GM12878 (cell line): ENCODE results near the gene CUL1. TPM values are rescaled to one million over a fixed set of nuclear protein-coding genes. Genes with fewer than 3 reads are reported as not detected.

Source experiments
- ATAC-seq: fragments of 200-7000 bp; cut with Tn5 transposase; 3 replicates; pipeline ENCODE4 v1.9.1; 2020; ENCODE audit warnings: mild to moderate bottlenecking, moderate library complexity
- Bru-seq: library from RNA; stranded (reverse); fragments of 400-500 nt; gene quantifications from one replicate; lab custom pipeline; 2021; lab: Mats Ljungman, UMichigan
- BruChase-seq, 2 experiments: library from RNA; stranded (reverse); fragments of 400-500 nt; gene quantifications; one replicate each; lab custom pipeline; 2021; lab: Mats Ljungman, UMichigan
- BruUV-seq: library from RNA; stranded (reverse); fragments of 400-500 nt; replicated peaks from 2 replicates; lab custom pipeline; 2021; lab: Mats Ljungman, UMichigan
- CTCF ChIA-PET: fragments of 300-600 bp; sonication (Branson Sonifier 250); formaldehyde crosslinking; extraction: SDS; loops from one replicate; lab custom pipeline; 2021; ENCODE audit warnings: inconsistent platforms; lab: Yijun Ruan, JAX
- POLR2A ChIA-PET: fragments of 350-600 bp; formaldehyde crosslinking; extraction: SDS; loops from one replicate; lab custom pipeline; 2021; ENCODE audit warnings: inconsistent platforms; lab: Charles Lee
- RAD21 ChIA-PET: fragments of 300-600 bp; sonication (Branson Sonifier 250); formaldehyde crosslinking; loops from one replicate; lab custom pipeline; 2023; ENCODE audit warnings: antibody characterized with exemption; ENCODE audit not compliant: unreplicated experiment; lab: Charles Lee
- SMC1A ChIA-PET: fragments of 300-600 bp; sonication (Branson Sonifier 250); formaldehyde crosslinking; loops from one replicate; lab custom pipeline; 2023; ENCODE audit not compliant: unreplicated experiment, uncharacterized antibody; lab: Charles Lee
- DNase-seq: peaks from one replicate; pipeline ENCODE4 v3.0.0-alpha.2; 2011; ENCODE audit warnings: low read depth, low spot score
- FAIRE-seq: peaks from 3 replicates; lab custom pipeline; 2011; peaks lifted over from hg19 to GRCh38; lab: Jason Lieb, UNC
- H2AFZ ChIP-seq: 2 replicates; pipeline ENCODE4 v1.6.0; 2011; ENCODE audit warnings: low read depth, low read length, control low read depth; ENCODE audit not compliant: control insufficient read depth
- H3K27ac ChIP-seq: 2 replicates; pipeline ENCODE4 v1.5.1; 2011; ENCODE audit warnings: control low read depth; ENCODE audit not compliant: control insufficient read depth, insufficient read depth
- H3K27me3 ChIP-seq, 2 experiments: replicated peaks in 1 of 2; 2 replicates each; pipeline versions ENCODE4 v1.6.0 to v1.6.1; 2011; ENCODE audit warnings: low read length in 1 of 2; ENCODE audit not compliant: control insufficient read depth in 2 of 2, insufficient read depth in 2 of 2
- H3K36me3 ChIP-seq, 2 experiments: 2 replicates each; pipeline ENCODE4 v1.5.1; 2011; ENCODE audit warnings: low read length in 1 of 2; ENCODE audit not compliant: control insufficient read depth in 2 of 2, insufficient read depth in 2 of 2
- H3K4me1 ChIP-seq: 2 replicates; pipeline ENCODE4 v1.6.1; 2011; ENCODE audit warnings: mild to moderate bottlenecking, low read length, moderate library complexity, mixed read lengths; ENCODE audit not compliant: control insufficient read depth, insufficient read depth
- H3K4me2 ChIP-seq: 2 replicates; pipeline ENCODE4 v1.6.0; 2011; ENCODE audit warnings: control low read depth; ENCODE audit not compliant: control insufficient read depth, insufficient read depth
- H3K4me3 ChIP-seq: fragments of 200-600 bp; sonication (generic); 2 replicates; pipeline ENCODE4 v1.5.1; 2016
- H3K79me2 ChIP-seq: 2 replicates; pipeline ENCODE4 v1.6.0; 2011; ENCODE audit warnings: low read length; ENCODE audit not compliant: control insufficient read depth, insufficient read depth
- H3K9ac ChIP-seq: 2 replicates; pipeline ENCODE4 v1.8.0; 2011; ENCODE audit warnings: low read length, control low read depth, mixed read lengths; ENCODE audit not compliant: control insufficient read depth, insufficient read depth
- H3K9me3 ChIP-seq: replicated peaks from 3 replicates; pipeline ENCODE4 v1.5.1; 2011; ENCODE audit warnings: mild to moderate bottlenecking, low read length; ENCODE audit not compliant: control insufficient read depth, insufficient read depth
- H4K20me1 ChIP-seq: 2 replicates; pipeline ENCODE4 v1.6.0; 2011; ENCODE audit not compliant: control insufficient read depth, insufficient read depth
- ASH2L ChIP-seq: fragments of 300-600, 200-600 bp; sonication (generic); IDR thresholded peaks from 2 replicates; pipeline ENCODE4 v1.6.1; 2017; ENCODE audit warnings: low read depth, mild to moderate bottlenecking, borderline replicate concordance
- CBX5 ChIP-seq: sonication (generic); IDR thresholded peaks from 2 replicates; pipeline ENCODE4 v1.6.1; 2016; ENCODE audit warnings: low read depth, moderate library complexity, mild to moderate bottlenecking, inconsistent platforms
- CREM ChIP-seq: IDR thresholded peaks from 2 replicates; pipeline ENCODE4 v1.6.1; 2014; ENCODE audit warnings: antibody characterized with exemption, low read depth
- FOXM1 ChIP-seq: IDR thresholded peaks from 2 replicates; pipeline ENCODE4 v1.6.1; 2012; ENCODE audit warnings: low read depth, mild to moderate bottlenecking, inconsistent platforms, low read length, moderate library complexity
- GATAD2B ChIP-seq: fragments of 450-650 bp; conservative IDR thresholded peaks from 2 replicates; pipeline ENCODE4 v1.6.1; 2017; ENCODE audit warnings: low read depth, mild to moderate bottlenecking, moderate library complexity
- LARP7 ChIP-seq: fragments of 450-650 bp; IDR thresholded peaks from 2 replicates; pipeline ENCODE4 v1.6.1; 2017; ENCODE audit warnings: mild to moderate bottlenecking
- POLR2A ChIP-seq: IDR thresholded peaks from 2 replicates; pipeline ENCODE4 v1.6.1; 2011; ENCODE audit warnings: low read depth, mild to moderate bottlenecking, low read length
- POU2F2 ChIP-seq: IDR thresholded peaks from 3 replicates; pipeline ENCODE4 v1.6.1; 2011; ENCODE audit warnings: low read depth, mild to moderate bottlenecking, low read length, borderline replicate concordance
- RFX5 ChIP-seq: IDR thresholded peaks from 2 replicates; pipeline ENCODE4 v1.6.1; 2011; ENCODE audit warnings: low read depth, low read length, improper control_type of control experiment
- SIN3A ChIP-seq: IDR thresholded peaks from 2 replicates; pipeline ENCODE4 v1.6.1; 2012; ENCODE audit warnings: low read depth, low read length, improper control_type of control experiment
- SKIL ChIP-seq: fragments of 450-650 bp; IDR thresholded peaks from 2 replicates; pipeline ENCODE4 v1.6.1; 2017; ENCODE audit warnings: mild to moderate bottlenecking, low read depth, inconsistent platforms; ENCODE audit not compliant: poor library complexity, severe bottlenecking
- SP1 ChIP-seq: IDR thresholded peaks from one replicate; pipeline ENCODE4 v1.6.1; 2011; ENCODE audit warnings: low read depth, low read length
- SREBF2 ChIP-seq: IDR thresholded peaks from 2 replicates; pipeline ENCODE4 v1.6.1; 2012; ENCODE audit warnings: mild to moderate bottlenecking, low read length
- YY1 ChIP-seq: IDR thresholded peaks from 2 replicates; pipeline ENCODE4 v1.6.1; 2011; ENCODE audit warnings: low read depth, mild to moderate bottlenecking, low read length
- WGBS: methylation state at CpG from one replicate; pipeline ENCODE4 v1.1.6; 2016; ENCODE audit warnings: low lambda C conversion rate; ENCODE audit not compliant: insufficient replicate concordance, insufficient coverage; ENCODE audit errors: missing lambda C conversion rate; 5-methylcytosine and 5-hydroxymethylcytosine counted together
- in situ Hi-C: fragments of 300-500 bp; cut with MboI; formaldehyde crosslinking; loops from 9 replicates; pipeline ENCODE4 v1.14.3; 2018; ENCODE audit warnings: mixed read lengths
- intact Hi-C: fragments of 100-400 bp; cut with micrococcal nuclease; formaldehyde crosslinking; loops from one replicate; pipeline ENCODE4 v1.14.2; 2022; ENCODE audit not compliant: unreplicated experiment
- long read RNA-seq, 2 experiments: library from polyadenylated mRNA; unstranded; transcript quantifications; one replicate each; pipeline ENCODE4 v2.0.0, GENCODE V29; 2019 to 2020
- polyA minus RNA-seq, 3 experiments: library from RNA; depleted of rRNA, polyadenylated mRNA; stranded (reverse); fragments of >200 nt; gene quantifications; 2 replicates each; pipeline ENCODE4 v1.2.3, GENCODE V29; 2011
- polyA plus RNA-seq, 11 experiments: library from polyadenylated mRNA; depleted of rRNA in 4 of 11; unstranded in 6 of 11; stranded (reverse) in 5 of 11; fragments of >200 nt; fragmentation: Nextera tagmentation in 4 of 11; fragmentation: Illumina TruSeq in 1 of 11; extraction: Ambion mirVana in 4 of 11; extraction: Trizol in 1 of 11; gene quantifications; 1 replicate in 1 of 11; 2 replicates in 10 of 11; pipeline versions ENCODE4 v1.2.1 to v1.2.3, GENCODE V29; 2011 to 2016; ENCODE audit warnings: inconsistent platforms in 2 of 11, missing spikeins in 2 of 11, low read depth in 1 of 11
- total RNA-seq, 4 experiments: library from RNA; depleted of rRNA in 3 of 4; stranded (reverse); fragments of >200 nt in 3 of 4; fragmentation: Illumina TruSeq in 1 of 4; extraction: Trizol in 1 of 4; gene quantifications; 2 replicates each; pipeline versions ENCODE4 v1.2.1 to v1.2.3, GENCODE V29; 2013 to 2021

CUL1 gene
- total RNA-seq (2013; cell fraction: nucleolus; rRNA removed), result 32.7 and 32.8 TPM in 2 replicates
- total RNA-seq (2014; rRNA removed) (35.0 and 36.9 TPM in 2 replicates), total RNA-seq (2014; rRNA removed; fragmentation: Illumina TruSeq; extraction: Trizol) (48.0 and 48.9 TPM in 2 replicates), total RNA-seq (2021) (39.7 and 40.7 TPM in 2 replicates), polyA plus RNA-seq (2011; rRNA removed) (51.4 and 60.4 TPM in 2 replicates), polyA plus RNA-seq (2014; fragmentation: Illumina TruSeq; extraction: Trizol) (50.2 and 55.1 TPM in 2 replicates), polyA plus RNA-seq (2014; fragmentation: Nextera tagmentation; extraction: Ambion mirVana) (10 to 100 TPM; 13.3 to 21.4 TPM), polyA plus RNA-seq (2014; rRNA removed) (38.4 and 42.9 TPM in 2 replicates), polyA plus RNA-seq (2016; fragmentation: Nextera tagmentation; extraction: Ambion mirVana) (10 to 100 TPM; 63.5 to 63.9 TPM), polyA minus RNA-seq (2011; rRNA and poly(A)+ RNA removed) (40.5 and 44.5 TPM in 2 replicates), Bru-seq, nascent RNA (percentile 88 among the genes with signal in this experiment), BruChase-seq, experiment 1, labeled RNA remaining after a 6-hour chase (percentile 80 among the genes with signal in this experiment), BruChase-seq, experiment 2, labeled RNA remaining after a 2-hour chase (percentile 82 among the genes with signal in this experiment)
- 23.8 TPM for polyA plus RNA-seq (2011; ENCODE audit: low read depth)
- polyA plus RNA-seq (2011; cell fraction: cytosol; rRNA removed), result 32.0 and 32.6 TPM in 2 replicates
- 30.0 and 33.4 TPM in 2 replicates for polyA plus RNA-seq (2011; cell fraction: nucleus; rRNA removed)
- 27.8 and 33.5 TPM in 2 replicates for polyA plus RNA-seq (2012)
- polyA minus RNA-seq (2011; cell fraction: cytosol; rRNA and poly(A)+ RNA removed), result 16.2 and 19.1 TPM in 2 replicates
- polyA minus RNA-seq (2011; cell fraction: nucleus; rRNA and poly(A)+ RNA removed), result 17.0 and 27.4 TPM in 2 replicates
- long read RNA-seq, experiment 1, transcript CUL1-201 (22 exons, 3,064 nt), result major isoform, 35 of 52 reads
- long read RNA-seq, experiment 1, partial matches to known transcripts, result 8 of 52 reads
- long read RNA-seq, experiment 1, other reads (novel, unspliced or antisense), result 6 of 52 reads
- long read RNA-seq, experiment 2, transcript CUL1-203 (22 exons, 3,054 nt), result minor isoform, 19 of 414 reads
- long read RNA-seq, experiment 2, transcript CUL1-201 (22 exons, 3,064 nt), result major isoform, 288 of 414 reads
- long read RNA-seq, experiment 2, partial matches to known transcripts, result 73 of 414 reads
- long read RNA-seq, experiment 2, other reads (novel, unspliced or antisense), result 33 of 414 reads

- Histone ChIP-seq H3K9ac (peak within 1 kb of the TSS; percentile 86), H3K79me2 (peaks cover 51% of the 10 kb centered on the region), H3K9me3 (no peaks in the 10 kb centered on the region), H3K4me2 (peak within 1 kb of the TSS; percentile 92), H3K27me3 (no peaks in the 10 kb centered on the region), H2AFZ (peak within 1 kb of the TSS; percentile 88), H3K36me3 (no peaks in the 10 kb centered on the region), H4K20me1 (peaks cover 4% of the 10 kb centered on the region; the same call in 1 of the 2 replicates), H3K27ac (peak within 1 kb of the TSS; percentile 79), H3K4me3 (peak within 1 kb of the TSS; percentile 94), H3K4me1 (peaks cover 9% of the 10 kb centered on the region)
- POLR2A ChIA-PET, result interaction anchor here (1.2 to 1.7 kb wide), 2 partner anchors 13 to 48 kb away, joined by 3 to 14 read pairs; no protein-coding TSS in a partner anchor
- no TSS peak for BruUV-seq
- intact Hi-C loops (no loop called here), in situ Hi-C loops (no loop called here)
- DNase-seq, result no peak
- 1% methylated on average over 32 of the region's 84 CpGs for WGBS
- RAD21 ChIA-PET, result interaction anchor here (0.6 to 1.4 kb wide), 5 partner anchors 10 to 429 kb away, joined by 3 to 4 read pairs (median 3); no protein-coding TSS in a partner anchor
- no peak for FAIRE-seq
- CTCF ChIA-PET, result interaction anchor here (0.9 to 1.4 kb wide), 2 partner anchors 123 to 243 kb away, joined by 3 to 6 read pairs; no protein-coding TSS in a partner anchor
- SMC1A ChIA-PET, result interaction anchor here (0.8 to 1.1 kb wide), 2 partner anchors 13 to 334 kb away, joined by 3 to 6 read pairs; no protein-coding TSS in a partner anchor
- peak; percentile 82 for ATAC-seq
- TF ChIP-seq CBX5 (no peak), POLR2A (peak; percentile 83), CREM (no peak), GATAD2B (peak; percentile 19; the same call in 1 of the 2 replicates), POU2F2 (peak; percentile 10; the same call in 1 of the 3 replicates), YY1 (0 out of 2 replicates have a peak, but pooled peaks have one; percentile 62), RFX5 (no peak), SREBF2 (no peak), SKIL (no peak), SIN3A (no peak), LARP7 (peak; percentile 46), ASH2L (0 out of 2 replicates have a peak, but pooled peaks have one; percentile 30), SP1 (peak; percentile 63), FOXM1 (no peak)
These were observed at the start of gene CUL1 for GRCh38 chr7:148698397-148699023. Gene CUL1 (plus strand): TSS chr7:148698903. CDS start chr7:148730123, 31,220 bp downstream.
